Activated CD4-positive, CD25-positive, alpha-beta regulatory T cell (primary cell): Measurements from ENCODE around the gene POU2F2.

Experiments used
- DNase-seq, 4 experiments: peaks; one replicate each; lab custom pipeline; 2025; lab: John Stamatoyannopoulos, UW

POU2F2 gene

DNA sequence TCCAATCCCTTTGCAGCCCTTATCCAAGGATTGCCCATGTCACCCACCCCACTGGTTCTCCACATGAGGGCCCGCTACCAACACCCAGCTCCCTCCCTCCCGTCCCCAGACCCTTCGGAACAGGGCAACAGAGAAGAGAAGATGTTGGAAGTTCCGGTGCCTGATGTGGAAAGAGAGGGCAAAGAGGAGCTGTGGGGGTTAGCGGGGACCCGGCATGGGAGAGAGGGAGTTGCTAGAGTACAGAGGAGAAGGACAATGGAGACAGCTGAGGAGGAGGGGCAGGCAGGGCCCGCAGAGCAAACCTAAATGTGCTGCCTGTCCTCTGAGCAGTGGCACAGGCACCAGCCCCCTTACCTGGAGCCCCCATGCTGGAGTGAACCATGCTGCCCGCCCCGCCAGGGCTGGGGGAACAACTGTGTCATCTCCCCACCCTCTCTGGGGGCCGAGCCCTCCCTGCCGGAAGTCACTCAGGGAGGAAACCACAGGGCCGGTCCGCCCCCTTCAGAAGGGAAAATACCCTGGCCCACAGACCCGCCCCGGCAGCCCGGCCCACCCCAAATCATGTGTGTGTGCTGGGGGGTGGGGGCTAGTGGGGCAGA is at the start of gene POU2F2:
Gene POU2F2, minus strand, starts transcription at position 417 of the 599 bp plus-strand sequence. Its CDS starts 35 bp downstream, at position 382.
- peak; percentile 73 to 85 (median 78) for DNase-seq

DNA sequence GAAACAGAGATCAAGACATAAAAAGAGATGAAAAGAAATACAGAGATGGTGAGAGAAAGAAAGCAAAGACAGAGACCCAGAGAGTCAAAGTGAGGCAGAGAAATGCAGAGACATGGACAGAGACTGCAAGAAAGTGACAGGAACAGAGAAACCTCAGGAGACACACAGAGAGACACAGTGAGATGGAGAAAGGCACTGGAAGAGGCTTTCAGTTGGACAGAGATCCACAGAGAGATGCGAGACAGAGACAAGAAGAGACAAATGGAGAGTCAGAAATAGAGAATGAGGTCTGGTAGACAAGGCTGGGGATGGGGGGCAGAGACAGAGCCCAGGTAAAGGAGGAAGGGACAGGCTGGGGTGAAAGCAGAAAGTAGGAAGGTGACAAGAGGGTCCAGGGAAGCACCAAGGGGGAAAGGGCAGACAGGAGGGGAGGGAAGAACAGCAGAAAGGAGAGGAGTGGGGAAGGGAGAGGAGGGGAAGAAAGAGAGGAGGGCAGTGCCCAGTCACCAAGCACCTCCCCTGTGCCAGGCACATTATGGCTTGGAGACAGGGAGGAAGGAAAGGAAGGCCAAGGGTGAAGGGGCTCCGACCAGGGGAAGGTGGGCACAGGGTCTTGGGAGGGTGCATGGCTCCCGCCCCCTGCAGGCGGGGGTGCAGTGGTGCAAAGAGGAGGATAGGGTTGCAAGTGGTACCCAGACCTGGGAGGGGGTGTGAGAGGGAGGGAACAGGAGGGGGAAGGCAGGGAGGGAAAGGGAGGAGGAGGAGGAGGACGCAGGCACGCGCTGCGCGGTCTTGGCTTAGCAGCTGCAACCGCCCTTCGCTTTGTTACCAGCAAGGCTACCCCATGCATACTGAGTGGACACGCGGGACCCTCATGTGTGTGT is 46.8 kb upstream of the POU2F2 start:
- no peak for DNase-seq

DNA sequence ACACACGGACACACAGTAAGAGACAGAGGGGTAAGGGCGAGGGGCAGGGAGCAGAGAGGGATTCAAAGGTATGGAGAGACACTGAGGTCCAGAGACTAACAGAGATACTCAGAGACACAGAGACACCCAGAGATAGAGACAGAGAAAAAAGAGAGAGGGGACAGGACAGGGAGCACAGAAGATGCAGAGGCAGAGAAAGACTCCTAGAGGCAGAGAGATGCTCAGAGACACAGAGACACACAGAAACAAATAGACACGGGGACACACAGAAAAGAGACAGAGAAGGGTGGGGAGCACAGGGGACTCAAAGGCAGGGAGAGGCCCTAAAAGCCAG is 45.4 kb upstream of the POU2F2 start:
- no peak for DNase-seq

DNA sequence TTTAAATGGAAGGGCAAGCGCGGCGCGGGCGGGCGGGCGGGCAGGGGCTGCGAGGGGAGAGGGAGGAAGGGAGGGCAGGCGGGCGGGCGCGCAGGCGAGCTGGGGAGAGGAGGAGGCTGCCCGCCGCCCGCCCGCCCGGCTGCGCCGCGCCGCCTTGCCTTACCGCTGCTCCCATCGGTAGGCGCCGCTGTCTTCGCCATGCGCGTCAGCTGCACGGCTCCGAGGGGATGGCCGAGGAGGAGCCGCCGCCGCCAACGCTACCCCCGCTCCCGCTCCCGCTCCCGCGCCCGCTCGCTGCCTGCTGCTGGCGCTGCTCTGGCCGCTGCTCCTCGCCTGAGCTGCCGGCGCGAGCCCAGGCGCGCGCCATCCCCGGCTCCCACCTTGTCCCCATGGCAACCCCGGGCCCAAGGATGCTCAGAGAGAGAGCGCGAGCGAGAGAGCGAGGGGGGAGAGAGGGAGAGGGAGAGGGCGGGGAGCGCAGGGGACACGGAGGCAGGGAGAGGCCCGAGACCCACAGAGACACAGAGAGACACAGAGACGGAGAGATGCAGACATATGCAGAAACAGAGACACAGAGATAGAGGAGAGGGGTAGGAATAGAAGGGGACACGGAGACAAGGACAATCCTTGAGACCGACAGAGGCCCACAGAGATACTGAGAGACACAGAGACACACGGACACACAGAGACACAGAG is 44.9 kb upstream of the POU2F2 start:
- peak; percentile 49 to 56 (median 54) for DNase-seq

DNA sequence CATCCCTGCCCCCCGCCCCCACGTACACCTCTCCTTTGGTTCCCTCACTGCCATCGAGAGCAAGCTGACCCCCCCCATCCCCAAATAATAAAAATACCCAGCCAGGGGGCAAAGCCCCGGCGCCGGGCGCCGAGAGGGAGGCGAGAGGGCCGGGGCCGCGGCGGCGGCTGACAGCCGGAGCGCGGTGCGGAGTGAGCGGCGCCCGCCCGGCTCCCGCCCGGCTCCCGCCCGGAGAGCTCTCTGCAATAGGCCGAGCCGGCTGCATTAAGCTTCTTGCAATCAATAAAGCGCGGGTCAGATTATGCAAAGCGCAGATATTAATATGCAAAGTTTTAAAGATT is 44.4 kb upstream of the POU2F2 start:
- DNase-seq: no peak

DNA sequence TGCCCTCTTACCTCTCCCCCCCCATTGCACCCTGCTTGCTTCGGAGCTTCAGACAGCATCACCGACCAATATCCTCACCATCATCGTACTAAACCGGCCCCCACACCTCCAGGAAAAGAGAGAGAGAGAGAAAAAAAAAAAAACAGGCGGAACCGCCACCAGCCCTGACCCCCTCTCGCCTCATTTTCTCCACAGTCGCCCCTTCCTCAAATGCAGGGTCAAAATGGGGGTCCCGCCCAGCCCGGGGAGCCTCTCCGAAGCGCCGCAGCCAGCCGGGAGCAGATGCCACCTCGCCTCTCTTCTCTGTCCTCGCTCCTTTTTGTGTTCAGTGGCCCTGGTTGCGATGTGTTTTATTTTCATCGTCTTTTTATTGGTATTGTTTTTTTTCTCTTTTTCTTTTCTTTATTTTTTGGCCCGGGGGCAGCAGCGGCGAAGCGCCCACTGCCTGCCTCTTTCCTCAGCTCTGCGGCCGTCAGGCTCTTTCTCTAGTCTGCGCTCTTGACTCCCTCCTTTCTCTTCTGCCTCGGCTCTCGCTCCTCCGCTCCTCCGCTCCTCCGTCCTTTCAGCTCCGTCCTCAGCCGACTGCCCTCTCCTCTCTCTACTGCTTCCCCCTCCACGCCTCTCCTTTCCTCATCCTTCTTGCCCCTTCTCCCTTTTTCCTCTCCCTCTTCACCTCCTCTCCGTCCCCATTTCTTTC is 43.9 kb upstream of the POU2F2 start:
- no peak for DNase-seq

DNA sequence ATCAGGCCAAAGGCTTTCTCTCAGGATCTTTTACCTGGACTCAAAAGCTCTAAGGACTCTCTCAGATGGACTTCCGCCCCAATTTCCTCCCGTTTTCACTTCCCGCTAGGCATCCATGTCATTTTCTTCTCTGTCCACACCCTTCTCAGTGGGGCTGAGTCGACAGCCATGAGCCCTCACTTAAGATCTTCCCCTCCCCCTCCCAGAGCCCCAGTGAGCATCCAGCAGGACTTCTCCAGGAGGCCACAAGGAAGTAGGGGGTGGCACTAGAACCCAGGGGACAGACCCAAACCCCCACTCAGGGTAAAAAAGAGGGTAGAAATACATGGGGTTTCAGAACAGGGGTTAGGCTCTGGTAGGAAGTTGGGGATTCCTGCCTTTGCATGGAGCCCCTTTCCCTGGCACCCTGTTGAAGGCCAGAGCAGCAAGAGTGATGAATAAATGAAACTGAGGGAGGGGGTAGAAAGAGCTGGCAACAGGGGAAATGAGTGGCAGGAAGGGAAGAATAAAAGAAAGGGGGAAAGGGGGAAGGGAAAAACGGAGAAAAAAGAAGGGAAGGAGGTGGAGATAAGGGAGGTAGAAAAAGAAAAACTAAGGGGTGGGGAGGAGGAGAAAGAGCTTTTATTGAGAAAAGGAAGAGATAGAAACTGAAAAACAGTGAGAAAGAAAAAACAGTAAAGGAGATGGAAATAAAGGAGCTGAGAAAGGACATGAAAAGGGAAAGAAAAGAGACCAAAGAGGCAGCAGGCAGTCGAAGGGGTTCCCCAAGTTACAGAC is 42.9 kb upstream of the POU2F2 start:
- no peak for DNase-seq

DNA sequence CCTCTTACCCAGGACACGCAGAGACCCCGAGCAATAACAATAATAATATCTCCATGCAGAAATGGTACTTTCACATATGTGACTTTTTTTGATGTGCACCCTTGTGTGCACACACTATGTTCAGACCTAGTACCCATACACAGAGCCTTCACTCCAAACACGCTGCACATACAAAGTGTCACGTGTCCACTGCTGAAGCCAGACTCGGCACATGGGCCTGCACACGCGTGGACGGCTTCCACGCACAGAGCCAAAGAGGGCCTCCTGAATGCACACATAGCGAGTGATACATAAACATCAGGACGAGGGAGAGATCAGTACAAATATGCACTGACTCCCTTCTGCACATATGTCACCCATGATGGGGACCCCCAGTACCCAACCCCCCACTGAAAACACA is 41.9 kb upstream of the POU2F2 start:
- DNase-seq: no peak

DNA sequence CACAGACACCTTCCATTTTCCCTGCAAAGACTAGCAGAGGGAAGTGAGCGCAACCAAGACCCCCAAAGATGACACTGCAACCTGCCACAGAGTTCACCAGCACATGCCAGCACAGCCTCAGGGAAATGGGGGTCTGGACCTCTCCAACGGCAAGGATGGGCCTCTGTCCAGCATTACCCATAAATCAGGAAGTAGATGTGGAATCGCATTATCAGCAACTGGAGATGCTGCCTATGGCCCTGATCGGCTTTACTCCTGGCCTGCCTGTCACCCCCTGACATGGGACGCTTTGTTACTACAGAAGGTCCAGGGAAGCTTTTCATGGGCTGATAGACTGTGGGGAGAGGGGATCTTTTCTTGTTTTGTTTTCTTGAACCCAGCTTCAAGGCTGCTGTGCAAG is 41.4 kb upstream of the POU2F2 start:
- no peak for DNase-seq

DNA sequence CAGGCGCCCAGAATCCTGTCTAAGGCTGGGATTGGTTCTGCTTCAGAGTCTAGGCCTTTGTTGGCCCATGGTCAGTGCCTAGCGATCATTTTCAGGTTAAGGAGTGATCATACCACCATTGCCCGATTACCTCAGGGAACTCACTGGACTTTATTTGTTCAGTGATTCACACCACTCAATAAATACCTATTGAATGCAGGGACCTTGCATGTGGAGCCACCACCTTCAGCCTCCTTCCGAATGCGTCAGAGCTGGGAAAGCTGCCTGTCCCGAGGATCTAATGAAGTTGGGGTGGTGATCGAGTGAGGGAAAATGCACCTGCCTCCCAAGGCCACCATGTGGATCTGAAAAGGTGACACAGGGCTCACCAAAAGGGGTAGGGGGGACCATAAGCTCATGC is 40.0 kb upstream of the POU2F2 start:
- no peak for DNase-seq

DNA sequence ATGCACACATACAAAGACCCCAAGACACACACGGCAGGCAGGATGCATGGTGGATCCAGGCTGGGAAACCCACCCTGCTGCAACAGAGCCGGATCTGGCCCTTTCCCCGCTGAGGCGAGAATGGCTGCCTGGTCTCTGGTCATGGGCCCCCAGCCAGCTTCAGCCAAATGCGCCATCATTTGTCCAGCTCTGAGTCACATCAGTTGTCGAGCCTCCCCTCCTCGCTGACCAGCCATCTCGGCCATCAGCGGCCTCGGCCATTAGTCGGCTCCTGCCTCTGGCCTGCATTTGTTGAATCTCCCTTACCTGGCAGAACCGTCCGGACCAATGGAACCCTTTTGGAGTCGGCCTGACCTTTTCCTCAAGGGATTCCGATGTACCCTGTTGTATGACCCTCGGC is 38.5 kb upstream of the POU2F2 start:
- no peak for DNase-seq

DNA sequence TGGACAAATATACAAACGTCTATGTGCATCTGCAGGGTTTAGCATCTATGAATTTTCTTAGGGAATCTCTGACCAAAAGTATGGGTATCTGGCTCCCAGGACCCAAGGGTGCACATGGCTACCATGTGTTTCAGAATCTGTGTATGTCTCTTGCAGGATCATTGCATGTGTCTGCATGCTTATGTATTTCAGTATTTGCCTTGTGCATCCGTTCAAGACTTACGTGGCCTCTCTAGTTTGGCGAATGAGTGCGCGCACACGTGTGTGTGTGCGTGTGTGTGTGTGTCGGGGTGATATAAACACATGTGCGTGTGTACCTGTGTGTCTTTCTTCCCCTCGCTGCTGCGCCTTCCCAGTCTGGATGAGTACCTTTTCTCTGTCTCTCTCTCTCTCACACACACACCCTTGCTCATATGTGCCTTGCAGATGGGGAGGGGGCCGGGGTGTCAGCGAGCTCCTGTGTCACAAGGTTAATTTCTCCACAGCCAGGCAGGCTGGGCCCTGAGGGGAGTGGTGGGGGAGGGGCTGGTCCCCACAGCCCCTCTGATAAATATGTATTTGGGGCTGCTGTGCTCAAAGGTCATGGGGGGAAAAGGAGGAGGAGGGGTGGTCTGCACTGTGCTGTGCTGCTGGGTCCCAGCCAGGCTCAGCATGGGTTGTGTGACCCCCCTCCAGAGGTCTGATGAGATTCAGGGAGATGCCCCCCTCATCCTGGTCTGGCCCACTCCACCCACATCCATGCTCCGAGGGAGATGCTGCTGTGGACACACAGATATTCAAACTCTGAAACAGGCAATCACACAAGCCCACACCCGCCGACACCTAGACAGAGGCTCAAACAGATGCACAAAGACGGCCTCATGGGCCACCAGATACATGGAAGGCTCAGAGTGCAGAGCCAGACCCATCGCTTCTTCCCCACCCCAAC is 37.5 kb upstream of the POU2F2 start:
- no peak for DNase-seq

DNA sequence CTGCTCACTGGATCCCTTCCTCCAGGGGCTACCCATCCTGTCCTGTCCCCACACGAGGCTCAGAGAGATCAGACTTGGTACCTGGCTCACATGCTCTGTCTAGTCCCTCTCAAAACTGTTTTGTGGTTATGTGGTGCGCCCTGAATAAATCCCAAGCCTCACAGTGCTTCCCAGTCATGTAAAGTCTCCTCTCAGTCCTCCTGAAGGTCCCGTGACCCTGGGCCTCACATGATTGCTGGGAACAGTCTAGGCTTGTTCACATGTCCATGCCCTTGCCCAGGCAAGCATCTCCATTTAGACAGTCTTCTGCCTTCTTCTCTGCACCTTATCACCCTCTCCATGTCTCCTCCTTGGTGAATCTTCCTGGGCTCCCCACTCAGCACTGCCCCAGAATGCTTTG is 36.0 kb upstream of the POU2F2 start:
- no peak for DNase-seq

DNA sequence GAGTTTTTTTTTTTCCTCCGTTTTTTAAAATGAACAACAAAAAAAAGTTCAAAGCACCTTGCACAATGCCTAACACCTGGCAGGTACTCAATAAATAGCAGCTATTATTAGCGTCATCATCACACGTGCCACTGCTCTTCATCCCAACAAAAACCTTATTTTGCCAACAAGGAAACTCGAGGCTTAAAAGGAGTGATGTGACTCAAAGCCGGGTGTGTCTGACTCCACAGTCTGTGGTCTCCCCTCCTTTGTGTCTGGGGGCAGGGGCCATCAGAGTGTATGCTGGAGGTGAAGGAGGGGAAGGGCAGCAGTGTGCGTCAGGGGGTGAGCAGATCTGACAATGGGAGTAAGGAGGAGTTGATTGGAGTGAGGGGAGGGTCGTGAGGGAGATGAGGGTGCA is 34.1 kb upstream of the POU2F2 start:
- DNase-seq: no peak

DNA sequence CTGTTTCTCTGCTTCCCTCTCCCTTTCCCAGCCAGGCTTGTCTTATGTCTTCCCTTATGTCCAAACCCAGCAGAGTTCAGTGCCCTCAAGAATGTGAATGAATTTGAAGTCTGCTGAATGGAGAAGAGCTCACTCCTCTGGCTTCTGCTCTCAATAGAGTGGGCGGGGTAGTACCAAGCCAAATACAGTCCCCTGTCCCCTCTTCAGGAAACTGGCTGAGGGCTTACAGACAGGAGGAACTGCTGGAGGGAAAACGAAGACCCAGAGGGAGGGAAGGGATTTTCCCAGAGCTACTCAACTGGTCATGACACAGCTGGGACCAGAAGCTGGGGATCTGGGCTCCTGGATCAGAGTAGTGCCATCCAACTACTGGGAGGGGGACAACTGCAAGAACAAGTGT is 32.9 kb upstream of the POU2F2 start:
- no peak for DNase-seq

DNA sequence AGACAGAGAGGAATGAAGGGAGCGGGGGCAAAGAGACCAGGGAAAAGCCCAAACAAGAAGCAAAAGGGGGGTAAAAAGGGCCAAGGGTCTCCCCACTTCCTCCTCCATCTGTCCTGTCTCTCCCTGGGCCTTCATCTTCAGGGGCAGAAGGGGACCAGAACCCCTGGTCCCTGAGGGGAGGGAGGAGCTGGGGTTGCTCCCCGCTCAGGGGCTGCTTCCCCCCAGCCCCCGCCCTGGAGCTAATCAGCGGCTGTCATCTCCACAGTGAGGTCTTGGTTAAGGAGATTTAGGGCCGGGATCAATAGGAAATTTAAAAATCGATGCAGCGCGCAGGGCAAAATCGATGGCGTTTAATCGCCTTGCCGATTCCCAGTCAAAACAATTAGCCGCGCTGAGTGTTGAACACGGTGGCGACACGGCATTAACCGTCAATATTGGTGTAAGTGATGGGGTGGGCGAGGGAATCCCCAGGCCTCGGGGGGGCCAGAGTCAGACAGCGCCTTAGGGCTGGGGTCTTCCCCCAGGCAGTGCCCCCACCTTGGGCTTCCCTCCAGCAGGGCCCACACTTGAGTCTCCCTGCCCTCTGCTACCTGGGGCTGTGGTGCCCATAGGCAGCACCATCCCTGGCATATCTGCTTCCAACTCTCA is 29.5 kb upstream of the POU2F2 start:
- no peak for DNase-seq

DNA sequence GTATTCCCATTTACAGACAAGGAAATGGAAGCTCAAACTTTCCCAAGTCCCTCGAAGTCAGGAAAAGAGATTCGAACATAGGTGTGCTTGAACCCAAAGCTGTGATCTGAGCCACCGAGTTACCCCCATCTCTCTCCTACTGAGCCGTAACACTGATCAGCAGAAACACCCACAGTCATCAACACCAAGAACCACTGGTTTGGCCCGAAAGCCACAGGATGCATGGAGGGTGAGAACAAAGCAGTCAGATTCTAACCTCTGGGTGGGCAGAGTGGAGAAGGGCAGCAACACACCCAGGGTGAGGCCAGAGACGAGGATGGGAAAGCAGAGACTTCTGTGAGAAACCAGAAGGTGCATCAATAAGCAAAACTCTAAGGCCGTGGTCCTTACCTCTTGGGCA is 27.7 kb upstream of the POU2F2 start:
- no peak for DNase-seq

DNA sequence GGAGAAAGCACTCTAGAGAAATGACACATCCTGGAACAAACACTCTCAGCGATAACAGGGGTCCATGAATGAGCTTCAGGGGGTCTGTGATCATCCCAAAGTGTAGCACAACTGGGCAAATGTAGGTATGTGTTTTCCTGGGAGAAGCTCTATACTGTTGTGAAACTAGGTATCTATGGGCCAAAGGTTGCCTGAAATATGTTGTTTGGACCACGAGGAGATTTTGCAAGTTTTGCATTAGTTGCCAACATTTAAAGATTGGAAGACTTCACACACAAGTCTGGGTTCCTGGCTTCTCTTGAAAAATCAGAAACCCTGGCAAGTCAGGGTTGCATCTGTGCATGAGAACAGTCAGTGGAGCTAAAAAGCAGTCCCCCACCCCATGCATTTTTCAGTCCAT is 26.7 kb upstream of the POU2F2 start:
- DNase-seq: no peak

DNA sequence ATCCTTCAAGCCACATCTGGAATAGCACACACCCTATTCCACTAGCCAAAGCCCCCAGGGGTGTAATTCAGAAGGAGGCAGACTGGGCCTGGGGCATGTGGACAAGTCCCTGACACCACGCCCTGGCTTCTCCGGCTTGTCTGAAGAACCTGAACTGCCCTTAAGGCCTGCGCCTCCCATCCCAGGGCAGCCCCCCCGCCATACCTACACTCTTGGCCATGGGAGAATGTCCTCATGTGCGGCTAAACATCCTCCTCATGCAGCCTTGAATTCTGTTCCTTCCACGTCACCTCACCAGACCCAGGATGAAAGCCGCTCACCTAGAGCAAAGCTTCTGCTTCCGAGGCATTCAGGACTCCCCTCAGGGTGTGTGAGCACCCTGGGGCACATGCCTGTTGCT is 24.3 kb upstream of the POU2F2 start:
- DNase-seq: no peak

DNA sequence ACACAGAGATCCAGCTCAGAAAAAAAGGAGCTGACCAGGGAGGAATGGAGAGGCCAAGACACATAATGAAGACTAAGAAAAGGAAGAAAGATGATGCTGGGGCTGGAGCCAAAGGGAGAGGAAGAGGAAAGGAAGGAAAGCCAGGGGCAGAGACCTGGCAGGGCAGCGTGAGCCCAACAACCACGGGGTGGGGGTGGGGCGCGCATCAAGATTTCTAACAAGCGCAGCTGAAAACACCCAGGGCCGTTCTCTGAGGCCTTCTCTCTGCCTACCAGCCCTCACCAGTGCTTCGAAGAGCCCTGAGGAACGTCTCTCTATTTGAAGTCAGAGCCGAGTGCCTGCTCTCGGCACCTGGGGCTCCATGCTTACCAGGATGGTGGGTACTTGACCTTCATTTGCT is 23.6 kb upstream of the POU2F2 start:
- DNase-seq: no peak
